ENCODE results near the gene IGFLR1. TPM values are rescaled to one million over a fixed set of nuclear protein-coding genes. Genes with fewer than 3 reads are reported as not detected.

The IGFLR1 gene
- total and polyA plus RNA-seq, 2 of the 8 experiments (the other 6 are each of a cell fraction or from before 2014, with no cell fraction given) = 8.4 to 28.9 TPM

GRCh38 chr19:35722897-35723296 is 19.4 kb downstream of the IGFLR1 start:
- no peak overlapping the region for H3K27ac ChIP-seq (ENCODE audit: low read depth, low read length)
- no peak for DNase-seq (ENCODE audit: low read depth in 1 of 2, low spot score in 2 of 2)
- H3K4me1 ChIP-seq (replicated peaks in 1 of 4; ENCODE audit: control insufficient read depth in 3 of 4, insufficient read depth in 4 of 4, low read length in 3 of 4) = peaks cover 0 to 5% (median under 1%) of the 10 kb centered on the region in 4 experiments; a peak in 2 of 7 replicates
- H3K14ac ChIP-seq (ENCODE audit: insufficient read length) = no peak overlapping the region
- no peak for FAIRE-seq
- peaks cover 0 to 20% of the 10 kb centered on the region in 2 experiments; a peak in 2 of 4 replicates for H3K79me2 ChIP-seq (ENCODE audit: control insufficient read depth in 1 of 2, insufficient read depth in 2 of 2, low read length in 2 of 2)
- H2BK20ac ChIP-seq (ENCODE audit: low read length) = no peak overlapping the region
- H3K4ac ChIP-seq (replicated peaks; ENCODE audit: insufficient read length, low read depth, low read length) = no peak overlapping the region
- H3K18ac ChIP-seq (ENCODE audit: extremely low read depth, low read length) = no peak overlapping the region
- no peak overlapping the region for H3K9ac ChIP-seq (replicated peaks in 1 of 4; ENCODE audit: extremely low read depth in 1 of 4, low read depth in 3 of 4, low read length in 3 of 4)
- no peak overlapping the region for H2BK12ac ChIP-seq (ENCODE audit: low read depth, low read length)
- no peak overlapping the region for H2AFZ ChIP-seq (ENCODE audit: low read length)
- H3K36me3 ChIP-seq (ENCODE audit: control insufficient read depth in 2 of 4, insufficient read depth in 4 of 4, low read length in 3 of 4) = peaks cover 36 to 58% (median 50%) of the 10 kb centered on the region in 4 experiments
- H3K9me3 ChIP-seq (ENCODE audit: insufficient read depth in 2 of 2, low read depth in 1 of 2, low read length in 1 of 2) = no peaks in the 10 kb centered on the region
- H4K8ac ChIP-seq (ENCODE audit: extremely low read depth, insufficient read depth, low read length) = no peak overlapping the region
- no peak overlapping the region for H3K56ac ChIP-seq (replicated peaks; ENCODE audit: insufficient read length, low read depth, low read length)
- 97% methylated on average over 15 of the region's 16 CpGs; no CpG with 5 or more reads in 1 of the 2 experiments for WGBS, 2 experiments (ENCODE audit: extremely low coverage in 1 of 2, insufficient coverage in 1 of 2, insufficient read length in 1 of 2, insufficient replicate concordance in 2 of 2, low coverage in 1 of 2, low lambda C conversion rate in 2 of 2, missing lambda C conversion rate in 1 of 2)
- no peak overlapping the region for H2BK120ac ChIP-seq (replicated peaks; ENCODE audit: low read depth, low read length)
- no peak overlapping the region for H2AK5ac ChIP-seq (ENCODE audit: low read depth, low read length)
- H4K91ac ChIP-seq (replicated peaks; ENCODE audit: insufficient read length, low read length) = no peak overlapping the region
- H3K4me2 ChIP-seq (ENCODE audit: insufficient read depth in 1 of 2, low read depth in 2 of 2, low read length in 2 of 2) = no peak overlapping the region
- POLR2A ChIA-PET (ENCODE audit: partially characterized antibody) = interaction anchor here (1.7 to 6.1 kb wide), 4 partner anchors 10 to 17 kb away, joined by 5 to 54 read pairs (median 24); no protein-coding TSS in a partner anchor
- CTCF ChIA-PET (ENCODE audit: partially characterized antibody) = interaction anchor here (0.7 to 11.8 kb wide), 3 partner anchors 15 to 167 kb away, joined by 3 to 80 read pairs (median 3); partner anchors contain the start of gene IGFLR1
- H2BK15ac ChIP-seq (ENCODE audit: low read length) = no peak overlapping the region
- H4K5ac ChIP-seq (ENCODE audit: insufficient read length, low read depth, low read length) = no peak overlapping the region
- peaks cover 8% of the 10 kb centered on the region for H3K79me1 ChIP-seq (ENCODE audit: low read depth, low read length)
- no peaks in the 10 kb centered on the region for H3K27me3 ChIP-seq (replicated peaks in 1 of 4; ENCODE audit: control insufficient read depth in 3 of 4, extremely low read depth in 1 of 4, insufficient read depth in 3 of 4, low read length in 3 of 4)
- no peak overlapping the region for H3K23ac ChIP-seq (ENCODE audit: insufficient read length)
- no peak overlapping the region for H3K4me3 ChIP-seq (ENCODE audit: extremely low read depth in 1 of 4, insufficient read depth in 2 of 4, low read depth in 3 of 4, low read length in 4 of 4)
- no peak overlapping the region for H2BK5ac ChIP-seq (ENCODE audit: low read depth, low read length)
- H3K23me2 ChIP-seq (ENCODE audit: low read depth, low read length) = peaks cover 3% of the 10 kb centered on the region; the same call in 1 of the 2 replicates
- H4K20me1 ChIP-seq (replicated peaks in 1 of 2; ENCODE audit: control insufficient read depth in 1 of 2, insufficient read depth in 2 of 2, low read length in 2 of 2) = peaks cover 7 to 16% of the 10 kb centered on the region in 2 experiments

Measured in H1 (cell line).